Common myeloid progenitor, CD34-positive (primary cell): ENCODE results near the gene PPM1H.

Experiments used
- CTCF ChIA-PET: fragments of 350-600 bp; sonication (Branson Sonifier 250); formaldehyde crosslinking; loops from one replicate; lab custom pipeline; 2021; ENCODE audit warnings: antibody characterized with exemption; lab: Charles Lee
- POLR2A ChIA-PET: fragments of 350-600 bp; sonication (Branson Sonifier 250); formaldehyde crosslinking; loops from one replicate; lab custom pipeline; 2021; ENCODE audit warnings: antibody characterized with exemption; lab: Charles Lee
- DNase-seq, 3 donors: peaks; one replicate each; pipeline versions ENCODE4 v3.0.0 to v3.0.0-alpha.2; 2013
- H3K27ac ChIP-seq, 2 experiments: 1 replicate in 1 of 2; 2 replicates in 1 of 2; pipeline ENCODE4 v1.7.0; 2013; ENCODE audit warnings: inconsistent platforms in 2 of 2, low read length in 2 of 2, mild to moderate bottlenecking in 2 of 2, low read depth in 1 of 2, moderate library complexity in 1 of 2; ENCODE audit not compliant: severe bottlenecking in 2 of 2, insufficient read depth in 1 of 2, poor library complexity in 1 of 2
- H3K27me3 ChIP-seq, 5 experiments: replicated peaks in 2 of 5; 1 replicate in 3 of 5; 2 replicates in 2 of 5; pipeline versions ENCODE4 v1.6.1 to v1.7.0; 2013; ENCODE audit warnings: low read length in 4 of 5, mild to moderate bottlenecking in 2 of 5, moderate library complexity in 2 of 5, inconsistent platforms in 1 of 5; ENCODE audit not compliant: insufficient read depth in 5 of 5, control insufficient read depth in 4 of 5
- H3K36me3 ChIP-seq, 4 experiments: 1 replicate in 2 of 4; 2 replicates in 2 of 4; pipeline versions ENCODE4 v1.6.1 to v1.7.0; 2013; ENCODE audit warnings: low read length in 3 of 4, control low read depth in 1 of 4, mild to moderate bottlenecking in 1 of 4; ENCODE audit not compliant: control insufficient read depth in 4 of 4, insufficient read depth in 4 of 4
- H3K4me1 ChIP-seq, 4 experiments: 1 replicate in 3 of 4; 2 replicates in 1 of 4; pipeline versions ENCODE4 v1.6.1 to v1.7.1; 2013; ENCODE audit warnings: low read length in 3 of 4, mild to moderate bottlenecking in 3 of 4, control low read depth in 1 of 4, inconsistent platforms in 1 of 4, moderate library complexity in 1 of 4; ENCODE audit not compliant: control insufficient read depth in 4 of 4, insufficient read depth in 4 of 4; ENCODE audit errors: control extremely low read depth in 1 of 4
- H3K4me3 ChIP-seq, 7 experiments: 1 replicate in 4 of 7; 2 replicates in 3 of 7; pipeline versions ENCODE4 v1.5.1 to v1.7.0; 2013; ENCODE audit warnings: mild to moderate bottlenecking in 7 of 7, low read length in 6 of 7, moderate library complexity in 6 of 7, inconsistent platforms in 2 of 7, low read depth in 2 of 7, control low read depth in 1 of 7; ENCODE audit not compliant: insufficient read depth in 4 of 7, control insufficient read depth in 1 of 7; ENCODE audit errors: extremely low read depth in 1 of 7
- H3K9me3 ChIP-seq, 5 experiments: 1 replicate in 4 of 5; 2 replicates in 1 of 5; pipeline versions ENCODE4 v1.6.1 to v1.7.1; 2013; ENCODE audit warnings: low read length in 4 of 5, mild to moderate bottlenecking in 2 of 5, inconsistent platforms in 1 of 5, low read depth in 1 of 5, moderate library complexity in 1 of 5; ENCODE audit not compliant: control insufficient read depth in 4 of 5, insufficient read depth in 2 of 5; ENCODE audit errors: control extremely low read depth in 1 of 5
- WGBS: methylation state at CpG from one replicate; pipeline ENCODE4 v1.1.5; 2013; ENCODE audit not compliant: insufficient coverage; 5-methylcytosine and 5-hydroxymethylcytosine counted together

PPM1H gene

DNA sequence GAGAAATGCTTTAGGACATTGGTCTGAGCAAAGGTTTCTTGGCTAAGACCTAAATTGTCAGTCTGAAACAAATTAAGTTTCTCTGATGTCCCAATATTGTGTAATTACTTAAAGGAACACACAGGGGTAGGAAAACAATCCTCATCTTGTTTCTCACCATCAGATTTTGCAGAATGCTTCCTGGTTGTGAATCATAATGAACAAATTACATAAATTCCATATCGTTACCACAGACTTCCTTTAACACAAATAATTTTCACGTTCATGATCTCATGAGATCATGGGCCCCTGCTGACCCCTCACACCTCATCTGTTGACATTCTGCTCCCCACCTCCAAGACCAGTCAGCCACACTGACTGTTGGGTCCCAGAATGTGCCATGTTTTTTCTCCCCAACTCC, 274.2 kb downstream of the PPM1H start:
- peaks cover 0 to 3% (median 0%) of the 10 kb centered on the region in 4 experiments for H3K4me1 ChIP-seq
- peaks cover 0 to 13% (median 2%) of the 10 kb centered on the region in 4 experiments for H3K36me3 ChIP-seq
- ChIA-PET CTCF (no interaction called here), POLR2A (no interaction called here)
- no peak for DNase-seq
- no peak overlapping the region for H3K4me3 ChIP-seq
- 64% methylated on average over 2 of the region's 2 CpGs for WGBS
- peaks cover 0 to 2% (median 0%) of the 10 kb centered on the region in 5 experiments for H3K9me3 ChIP-seq
- no peak overlapping the region for H3K27ac ChIP-seq
- H3K27me3 ChIP-seq: no peaks in the 10 kb centered on the region

DNA sequence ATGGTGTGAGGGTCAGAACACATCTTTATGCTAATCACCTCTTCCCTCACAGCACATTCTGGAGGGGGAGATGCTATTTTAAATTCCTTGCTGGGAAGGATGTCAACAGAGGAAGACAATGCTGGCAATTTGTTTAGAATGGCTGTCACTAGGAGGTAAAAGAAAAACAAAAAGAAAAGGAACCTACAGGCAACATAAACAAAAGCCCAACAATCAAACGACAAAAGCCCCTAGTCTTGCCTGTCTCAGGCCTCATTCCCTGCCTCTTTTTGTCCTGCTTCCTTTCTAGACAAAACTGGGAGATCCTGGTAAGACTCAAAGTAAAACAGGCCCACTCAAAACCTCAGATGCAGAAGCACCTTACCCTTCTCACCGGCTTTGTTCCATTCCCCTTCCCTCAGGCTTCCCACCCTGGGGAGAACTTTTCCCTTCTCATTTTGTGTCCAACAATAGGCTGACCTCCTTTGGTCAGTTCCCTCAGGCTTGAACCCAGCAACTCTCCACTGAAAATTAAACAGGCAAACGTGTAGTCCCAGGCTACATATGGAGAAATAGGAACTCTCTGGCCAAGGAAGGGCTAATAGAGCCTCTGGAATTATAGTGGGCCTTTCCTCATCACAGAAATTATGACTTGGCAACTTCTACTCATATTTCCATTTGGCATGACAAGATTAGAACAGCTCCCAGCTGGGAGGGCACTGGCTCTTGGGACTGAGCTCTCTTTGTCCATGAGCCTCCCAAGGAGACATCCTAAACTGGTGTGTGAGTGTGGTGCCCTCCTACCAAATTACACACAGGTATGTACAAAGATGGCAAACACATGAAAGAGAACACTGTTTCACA, 275.3 kb downstream of the PPM1H start:
- Histone ChIP-seq H3K4me3 (no peak overlapping the region), H3K27me3 (no peaks in the 10 kb centered on the region), H3K4me1 (peaks cover 0 to 9% (median 4%) of the 10 kb centered on the region in 4 experiments), H3K9me3 (peaks cover 0 to 2% (median 0%) of the 10 kb centered on the region in 5 experiments), H3K27ac (no peak overlapping the region), H3K36me3 (peaks cover 0 to 13% (median 2%) of the 10 kb centered on the region in 4 experiments)
- POLR2A ChIA-PET: no interaction called here
- 96% methylated on average over 3 of the region's 3 CpGs for WGBS
- CTCF ChIA-PET: interaction anchor here (0.8 to 0.9 kb wide), 2 partner anchors 74 to 140 kb away, joined by 3 read pairs; no protein-coding TSS in a partner anchor
- no peak for DNase-seq

DNA sequence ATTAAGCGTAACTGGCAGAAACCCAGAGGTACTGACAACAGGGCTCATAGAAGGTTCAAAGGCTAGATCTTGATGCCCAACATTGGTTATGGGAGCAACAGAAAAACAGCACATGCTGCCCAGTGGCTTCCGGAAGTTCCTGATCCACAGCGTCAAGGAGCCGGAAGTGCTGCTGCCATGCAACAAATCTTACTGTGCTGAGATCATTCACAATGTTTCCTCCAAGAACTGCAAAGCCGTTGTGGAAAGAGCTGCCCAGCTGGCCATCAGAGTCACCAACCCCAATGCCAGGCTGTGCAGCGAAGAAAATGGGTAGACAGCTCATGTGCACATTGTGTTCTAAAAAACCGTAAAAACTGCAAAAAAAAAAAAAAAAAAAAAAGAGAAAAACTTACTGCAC, 276.0 kb downstream of the PPM1H start:
- CTCF ChIA-PET: interaction anchor here (0.9 kb wide), 1 partner anchor 141 kb away, joined by 3 read pairs; no protein-coding TSS in a partner anchor
- H3K36me3 ChIP-seq: peaks cover 0 to 13% (median 2%) of the 10 kb centered on the region in 4 experiments
- WGBS: 98% methylated on average over 7 of the region's 7 CpGs
- H3K27ac ChIP-seq: no peak overlapping the region
- peaks cover 0 to 16% (median 12%) of the 10 kb centered on the region in 4 experiments for H3K4me1 ChIP-seq
- POLR2A ChIA-PET: no interaction called here
- no peak for DNase-seq
- H3K9me3 ChIP-seq: peaks cover 0 to 2% (median 0%) of the 10 kb centered on the region in 5 experiments
- no peaks in the 10 kb centered on the region for H3K27me3 ChIP-seq
- no peak overlapping the region for H3K4me3 ChIP-seq

DNA sequence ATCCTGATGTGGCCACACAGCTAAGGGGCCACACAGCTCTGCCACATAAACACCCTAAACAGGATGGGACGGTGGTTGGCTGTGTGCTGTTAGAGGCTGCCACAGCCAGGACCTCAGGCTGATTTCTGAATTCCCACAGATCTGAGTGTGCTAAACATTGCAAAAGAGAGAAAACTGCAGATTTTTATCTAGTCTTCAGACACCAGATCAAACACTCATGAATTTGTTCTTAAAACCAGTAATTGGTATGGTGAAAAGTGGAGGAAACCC, 277.7 kb downstream of the PPM1H start:
- peaks cover 0 to 2% (median 0%) of the 10 kb centered on the region in 5 experiments for H3K9me3 ChIP-seq
- no peak overlapping the region for H3K4me3 ChIP-seq
- POLR2A ChIA-PET: no interaction called here
- CTCF ChIA-PET: interaction anchor here (0.6 to 1.0 kb wide), 4 partner anchors 20 to 412 kb away, joined by 3 read pairs; no protein-coding TSS in a partner anchor
- WGBS: 100% methylated on average over 1 of the region's 1 CpG
- no peak for DNase-seq
- peaks cover 0 to 13% (median 2%) of the 10 kb centered on the region in 4 experiments for H3K36me3 ChIP-seq
- H3K27ac ChIP-seq: no peak overlapping the region
- H3K27me3 ChIP-seq: no peaks in the 10 kb centered on the region
- peaks cover 0 to 22% (median 14%) of the 10 kb centered on the region in 4 experiments for H3K4me1 ChIP-seq

DNA sequence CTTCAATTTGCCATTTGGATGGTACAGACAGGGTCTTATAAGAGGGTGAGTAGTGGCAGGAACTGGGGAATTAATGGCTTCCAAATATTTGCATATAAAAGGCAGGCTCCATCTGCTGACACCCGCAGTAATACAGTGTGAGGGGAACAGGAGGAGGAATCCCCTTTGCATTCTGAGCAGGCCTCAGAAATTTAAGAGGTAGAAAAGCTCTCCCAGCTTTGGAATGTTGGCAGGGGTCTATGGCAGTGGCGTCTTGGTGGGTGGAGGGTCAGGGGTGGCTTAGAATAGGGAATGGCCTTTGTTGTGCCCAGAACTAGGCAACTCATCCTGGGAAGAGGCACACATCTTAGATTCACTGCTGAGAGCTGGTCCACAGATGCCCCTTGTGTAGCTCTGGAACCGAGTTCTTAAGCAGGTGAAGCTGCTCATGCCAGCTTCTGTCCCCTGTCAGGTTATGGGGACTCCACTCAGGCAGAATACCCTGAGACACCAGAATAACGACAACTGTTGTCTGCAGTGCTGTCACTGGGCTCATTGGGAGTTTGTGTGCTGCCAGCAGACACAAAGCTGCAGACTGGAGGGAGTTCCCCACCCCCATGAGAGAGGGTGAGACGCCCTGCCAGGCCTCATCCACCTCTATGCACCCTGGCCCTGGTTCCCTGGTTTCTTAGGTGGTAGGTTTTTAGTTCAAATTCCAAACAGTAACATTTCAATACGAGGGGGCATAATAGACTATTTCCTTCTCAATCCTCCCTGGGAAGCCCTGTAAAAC, 278.2 kb downstream of the PPM1H start:
- Histone ChIP-seq H3K27me3 (no peaks in the 10 kb centered on the region), H3K36me3 (peaks cover 0 to 13% (median 2%) of the 10 kb centered on the region in 4 experiments), H3K4me3 (no peak overlapping the region), H3K4me1 (peaks cover 0 to 22% (median 14%) of the 10 kb centered on the region in 4 experiments), H3K9me3 (peaks cover 0 to 2% (median 0%) of the 10 kb centered on the region in 5 experiments), H3K27ac (no peak overlapping the region)
- DNase-seq: no peak
- ChIA-PET POLR2A (no interaction called here), CTCF (interaction anchor here (0.6 to 1.0 kb wide), 2 partner anchors 20 to 51 kb away, joined by 3 read pairs; no protein-coding TSS in a partner anchor)
- WGBS: 100% methylated on average over 5 of the region's 6 CpGs

DNA sequence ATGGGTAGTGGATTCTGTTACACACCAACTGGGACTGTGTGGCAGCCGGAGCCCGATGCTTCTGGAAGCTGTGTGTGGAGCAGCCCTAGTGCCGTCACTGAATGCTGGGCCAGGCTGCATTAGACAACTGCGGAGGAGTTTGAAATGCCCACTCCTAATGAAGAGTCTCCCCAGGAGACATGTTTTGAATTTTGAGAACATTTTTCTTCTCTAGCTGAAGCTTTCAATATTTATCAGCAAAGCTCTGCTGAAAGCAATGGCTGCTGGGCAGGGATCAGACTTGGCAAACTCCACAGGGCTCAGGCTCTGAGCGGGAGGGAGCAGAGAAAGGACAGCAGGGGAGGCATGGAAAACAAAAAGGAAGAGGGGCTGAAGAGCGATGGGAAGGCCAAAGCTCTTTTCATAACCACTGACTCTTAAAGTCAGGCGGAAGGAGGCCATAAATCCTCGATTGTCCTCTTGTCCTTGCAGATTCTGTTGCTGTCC, 279.2 kb downstream of the PPM1H start:
- Histone ChIP-seq H3K9me3 (peaks cover 0 to 2% (median 0%) of the 10 kb centered on the region in 5 experiments), H3K27me3 (no peaks in the 10 kb centered on the region), H3K36me3 (peaks cover 0 to 7% (median 0%) of the 10 kb centered on the region in 4 experiments), H3K4me3 (no peak overlapping the region), H3K4me1 (peaks cover 0 to 22% (median 14%) of the 10 kb centered on the region in 4 experiments), H3K27ac (no peak overlapping the region)
- ChIA-PET POLR2A (interaction anchor here (0.6 kb wide), 1 partner anchor 29 kb away, joined by 3 read pairs; no protein-coding TSS in a partner anchor), CTCF (interaction anchor here (1.3 kb wide), 1 partner anchor 41 kb away, joined by 3 read pairs; no protein-coding TSS in a partner anchor)
- no peak for DNase-seq
- WGBS: 89% methylated on average over 8 of the region's 8 CpGs
